HG02588 (cell line): Measurements from ENCODE around the gene GPD1L.
"Not testable (repeated sequence)": the region's sequence is repeated elsewhere in the genome, so short reads cannot be mapped to it uniquely, and the experiment has no call there.

Source experiments
- ATAC-seq: cut with Tn5 transposase; IDR thresholded peaks from one replicate; pipeline ENCODE4 v1.9.1; 2021; ENCODE audit warnings: mild to moderate bottlenecking, moderate library complexity; ENCODE audit not compliant: unreplicated experiment

The GPD1L gene

DNA sequence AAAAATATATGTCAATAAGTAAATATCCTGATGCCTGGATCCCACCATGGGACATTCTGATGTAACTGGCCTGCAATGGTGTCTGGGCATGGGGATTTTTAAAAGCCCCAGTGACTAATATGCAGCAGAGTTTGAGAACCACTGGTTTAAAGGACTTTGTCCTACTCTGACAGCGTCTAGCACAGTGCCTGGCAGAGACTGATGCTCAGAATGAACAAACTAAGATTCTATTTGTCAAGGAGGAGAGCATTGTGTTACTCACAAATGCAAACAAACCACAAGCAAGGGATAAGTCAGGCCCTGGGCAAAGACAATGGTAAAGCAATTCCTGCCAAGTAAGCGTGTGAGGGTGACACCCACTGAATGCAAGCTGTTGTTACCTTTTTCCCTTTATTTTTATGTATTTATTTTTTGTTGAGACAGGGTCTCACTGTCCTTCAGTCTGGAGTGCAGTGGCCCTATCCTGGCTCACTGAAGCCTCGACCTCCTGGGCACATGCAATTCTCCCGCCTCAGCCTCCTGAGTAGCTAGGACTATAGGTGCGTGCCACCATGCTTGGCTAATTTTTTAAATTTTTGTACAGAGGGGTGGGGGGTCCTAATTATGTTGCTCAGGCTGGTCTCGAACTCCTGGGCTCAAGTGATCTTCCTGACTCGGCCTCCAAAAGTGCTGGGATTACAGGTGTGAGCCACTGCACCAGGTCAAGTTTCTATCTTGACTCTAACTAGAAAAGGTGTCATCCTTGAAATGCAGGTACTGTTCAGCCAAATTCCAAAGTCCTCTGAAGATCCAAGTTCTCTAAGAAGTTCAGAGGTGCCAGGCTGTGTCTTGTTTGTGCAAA lies 909 bp upstream of the GPD1L start:
- ATAC-seq, result no peak

DNA sequence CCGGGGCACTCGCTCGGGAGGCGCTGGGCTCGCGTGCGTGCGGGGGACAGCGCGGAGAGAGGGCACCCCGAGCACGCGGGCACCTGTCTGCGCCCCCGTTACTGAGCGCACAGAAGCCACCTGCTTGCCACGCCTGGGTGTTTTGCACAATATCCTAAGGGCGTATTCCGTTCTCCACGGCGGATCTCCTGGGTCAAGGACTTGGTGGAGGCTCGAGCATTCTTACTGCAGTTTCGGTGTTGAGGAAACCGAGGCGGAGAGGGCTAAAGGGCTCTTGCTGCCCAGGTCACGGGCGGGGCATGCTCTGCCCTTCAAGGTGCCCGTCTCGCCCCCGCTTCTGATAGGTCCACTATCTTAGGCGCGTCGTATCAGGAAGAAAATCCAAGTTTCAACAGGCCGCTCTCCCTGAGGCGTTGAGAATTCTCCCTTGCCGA lies 526 bp downstream of the GPD1L start:
- ATAC-seq, result no peak

DNA sequence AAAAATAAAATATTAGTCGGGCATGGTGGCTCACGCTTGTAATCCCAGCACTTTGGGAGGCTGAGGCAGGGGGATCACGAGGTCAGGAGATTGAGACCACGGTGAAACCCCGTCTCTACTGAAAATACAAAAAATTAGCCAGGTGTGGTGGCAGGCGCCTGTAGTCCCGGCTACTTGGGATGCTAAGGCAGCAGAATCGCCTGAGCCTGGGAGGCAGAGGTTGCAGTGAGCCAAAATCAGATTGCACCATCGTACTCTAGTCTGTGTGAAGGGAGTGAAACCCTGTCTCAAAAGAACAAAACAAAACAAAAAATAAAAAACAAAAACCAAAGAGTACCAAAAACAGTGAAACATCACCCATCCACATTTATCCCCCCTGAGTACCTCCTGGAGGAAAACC lies 1.8 kb downstream of the GPD1L start:
- ATAC-seq, result not testable (repeated sequence)

DNA sequence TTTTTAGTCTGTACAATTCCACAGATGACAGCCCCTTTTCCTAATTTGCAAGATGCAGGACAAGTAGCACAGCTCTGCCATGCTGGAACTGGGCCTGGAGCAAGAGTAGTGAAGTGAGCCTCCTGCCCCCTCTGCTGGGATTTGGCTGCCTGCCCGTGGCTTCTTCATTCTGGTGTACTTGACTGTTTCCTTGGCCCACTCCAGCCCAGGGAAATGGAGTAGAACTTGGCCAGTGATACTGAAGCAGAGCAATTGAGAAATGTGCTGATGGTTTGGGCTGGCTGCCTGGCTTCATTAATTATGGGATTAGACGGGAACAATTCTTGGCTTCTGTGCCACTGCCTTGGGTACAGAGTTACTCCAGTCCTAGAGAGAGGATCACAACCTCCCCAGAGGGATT lies 2.8 kb downstream of the GPD1L start:
- no peak for ATAC-seq

DNA sequence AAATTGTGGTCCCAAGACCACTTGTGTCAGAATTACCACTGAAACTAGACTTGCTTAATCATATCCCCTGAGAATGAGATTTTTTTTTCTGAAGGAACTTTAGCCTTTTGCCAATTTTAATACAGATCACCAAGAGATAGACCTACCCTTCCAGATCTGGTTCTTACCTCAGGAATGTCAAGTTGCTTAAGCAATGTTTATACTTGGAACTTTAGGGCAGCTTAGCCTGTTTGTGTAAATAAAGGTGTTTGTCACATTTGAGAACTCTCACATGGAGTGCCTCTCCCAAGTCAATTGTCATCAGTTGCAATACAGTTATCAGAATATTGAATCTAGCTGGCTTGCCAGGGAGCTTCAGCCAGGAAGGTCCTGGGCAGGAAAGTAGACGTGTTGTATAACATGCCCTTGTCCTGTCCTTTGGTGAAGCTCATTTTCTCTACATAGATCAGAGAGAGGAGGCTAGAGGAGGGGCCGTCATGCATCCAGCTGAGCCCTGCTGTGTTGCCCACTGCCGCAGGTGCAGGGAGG lies 3.9 kb downstream of the GPD1L start:
- ATAC-seq, result no peak

DNA sequence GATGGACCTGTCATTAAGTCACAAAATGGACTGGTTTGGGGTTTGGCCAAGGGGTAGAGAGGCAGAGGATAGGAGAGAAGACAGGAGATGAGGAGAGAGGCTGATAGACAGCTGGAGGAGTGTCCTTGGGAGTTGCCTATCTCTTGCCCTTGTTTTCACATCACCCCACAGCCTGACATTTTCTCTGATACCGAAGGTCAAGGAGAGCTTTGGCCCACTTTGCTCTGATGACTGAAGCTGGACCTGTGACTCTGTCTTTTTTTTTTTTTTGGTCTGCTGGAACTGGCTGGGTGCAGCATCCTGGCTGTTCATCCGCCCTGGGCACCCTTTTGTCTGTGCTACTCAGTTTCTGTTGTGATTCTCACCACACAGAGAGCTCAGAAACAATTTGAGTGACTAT lies 5.1 kb downstream of the GPD1L start:
- no peak for ATAC-seq

DNA sequence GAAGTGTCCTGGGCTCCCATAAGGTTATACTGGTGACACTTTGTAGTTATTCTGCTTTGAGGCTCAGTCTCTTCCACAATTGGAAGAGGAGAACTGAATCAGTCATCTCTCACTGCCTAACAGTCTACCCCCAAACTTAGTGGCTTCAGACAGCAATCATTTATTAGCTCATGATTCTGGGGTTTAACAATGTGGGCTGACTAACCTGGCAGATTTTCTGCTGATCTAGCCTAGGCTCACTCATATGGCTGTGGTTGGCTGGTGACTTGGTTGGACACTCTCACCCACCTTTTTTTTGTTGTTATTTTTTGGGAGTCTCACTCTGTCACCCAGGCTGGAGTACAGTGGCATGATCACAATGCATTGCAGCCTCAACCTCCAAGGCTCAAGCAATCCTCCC lies 7.1 kb downstream of the GPD1L start:
- no peak for ATAC-seq

DNA sequence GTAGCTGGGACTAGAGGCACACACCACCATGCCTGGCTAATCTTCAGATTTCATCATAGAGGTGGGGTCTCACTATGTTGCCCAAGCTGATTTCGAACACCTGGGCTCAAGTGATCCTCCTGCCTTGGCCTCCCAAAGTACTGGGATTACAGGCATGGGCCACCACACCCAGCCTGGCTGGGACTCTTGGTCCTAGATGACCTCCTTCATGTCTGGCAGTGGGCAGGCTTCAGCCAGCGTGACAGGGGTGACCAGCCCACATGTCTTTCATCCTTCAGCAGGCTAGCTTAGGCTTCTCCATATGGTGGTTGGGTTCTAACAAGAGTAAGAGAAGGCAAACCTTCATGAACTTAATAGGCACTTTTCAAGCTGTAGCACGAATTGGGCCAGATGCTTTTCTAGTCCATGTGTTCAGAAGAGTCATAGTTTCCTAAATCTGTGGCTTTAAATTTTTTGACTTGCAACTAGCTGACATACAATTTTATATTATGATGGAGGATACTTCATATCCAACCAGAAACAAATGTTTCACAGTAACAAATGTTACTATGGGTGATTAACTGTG lies 7.6 kb downstream of the GPD1L start:
- ATAC-seq, result no peak

DNA sequence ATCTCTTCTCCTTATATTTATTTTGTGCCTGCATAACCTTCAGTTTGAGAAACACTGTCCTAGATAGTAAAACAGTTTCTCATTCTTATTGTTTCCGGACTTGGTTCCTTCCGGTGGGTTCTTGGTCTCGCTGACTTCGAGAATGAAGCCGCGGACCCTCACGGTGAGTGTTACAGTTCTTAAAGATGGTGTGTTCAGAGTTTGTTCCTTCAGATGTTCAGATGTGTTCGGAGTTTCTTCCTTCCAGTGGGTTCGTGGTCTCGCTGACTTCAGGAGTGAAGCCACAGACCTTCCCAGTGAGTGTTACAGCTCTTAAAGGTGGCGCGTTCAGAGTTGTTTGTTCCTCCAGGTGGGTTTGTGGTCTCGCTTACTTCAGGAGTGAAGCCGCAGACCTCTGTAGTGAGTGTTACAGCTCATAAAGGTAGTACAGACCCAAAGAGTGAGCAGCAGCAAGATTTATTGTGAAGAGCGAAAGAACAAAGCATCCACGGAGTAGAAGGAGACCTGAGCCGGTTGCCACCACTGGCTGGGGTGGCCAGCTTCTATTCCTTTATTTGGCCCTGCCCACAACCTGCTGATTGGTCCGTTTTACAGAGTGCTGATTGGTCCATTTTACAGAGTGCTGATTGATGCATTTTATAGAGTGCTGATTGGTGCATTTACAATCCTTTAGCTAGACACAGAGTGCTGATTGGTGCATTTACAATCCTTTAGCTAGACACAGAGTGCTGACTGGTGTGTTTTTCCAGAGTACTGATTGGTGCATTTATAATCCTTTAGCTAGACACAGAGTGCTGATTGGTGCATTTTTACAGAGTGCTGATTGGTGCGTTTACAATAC lies 8.3 kb downstream of the GPD1L start:
- ATAC-seq, result not testable (repeated sequence)

DNA sequence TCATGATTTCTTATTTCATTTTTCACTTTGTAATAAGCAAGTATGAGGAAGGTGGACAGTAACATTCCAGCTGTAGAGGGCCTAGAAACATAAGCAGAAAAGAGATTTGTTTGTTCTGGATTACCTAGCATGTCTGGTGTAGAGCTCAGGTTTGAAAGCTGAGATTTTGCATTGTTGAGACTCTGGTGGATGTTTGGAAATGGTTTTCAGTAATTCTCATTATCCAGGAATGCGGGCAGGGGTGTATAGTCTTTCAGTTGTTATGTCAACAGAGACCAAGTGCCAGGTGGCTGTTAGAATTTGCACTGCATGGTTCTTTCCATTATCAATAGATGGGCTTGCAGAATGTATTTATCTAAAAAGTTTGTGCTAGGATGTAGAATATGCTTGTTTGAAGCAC lies 10.9 kb downstream of the GPD1L start:
- no peak for ATAC-seq

DNA sequence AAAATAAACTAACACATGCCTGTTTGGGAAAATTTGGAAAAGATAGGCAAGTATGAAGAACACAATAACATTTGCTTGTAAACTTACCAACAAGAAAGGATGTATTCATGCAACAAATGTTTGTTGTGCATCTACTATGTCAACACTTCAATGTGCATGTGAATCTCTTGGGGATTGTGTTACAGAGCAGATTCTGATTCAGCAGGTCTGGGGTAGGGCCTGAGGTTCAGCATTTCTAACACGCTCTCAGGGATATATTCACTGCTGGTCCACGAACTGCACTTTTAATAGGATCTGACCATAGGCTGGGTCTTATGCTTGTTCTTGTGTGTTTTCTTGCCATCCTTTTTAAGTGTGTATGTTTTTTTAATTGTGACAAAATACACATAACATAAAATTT lies 11.8 kb downstream of the GPD1L start:
- ATAC-seq, result no peak

DNA sequence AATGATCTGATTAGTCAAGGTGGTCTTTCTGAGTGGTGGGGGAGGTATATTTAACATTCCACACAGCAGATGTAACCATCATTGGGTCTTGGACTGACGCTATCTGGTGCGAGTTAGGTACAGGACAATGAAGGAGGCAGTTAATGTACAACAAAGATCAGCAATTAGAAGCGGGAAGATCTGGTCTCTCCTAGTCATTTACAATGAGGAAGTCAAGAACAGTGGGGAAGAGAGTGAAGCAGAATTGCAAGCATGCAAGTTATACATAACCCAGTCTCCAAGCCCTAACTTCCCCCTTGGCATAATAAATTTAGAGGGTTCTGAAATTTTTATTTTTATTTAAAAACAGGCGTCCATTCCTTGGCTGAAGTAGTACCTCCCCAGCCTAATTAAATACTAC lies 14.1 kb downstream of the GPD1L start:
- ATAC-seq, result no peak

DNA sequence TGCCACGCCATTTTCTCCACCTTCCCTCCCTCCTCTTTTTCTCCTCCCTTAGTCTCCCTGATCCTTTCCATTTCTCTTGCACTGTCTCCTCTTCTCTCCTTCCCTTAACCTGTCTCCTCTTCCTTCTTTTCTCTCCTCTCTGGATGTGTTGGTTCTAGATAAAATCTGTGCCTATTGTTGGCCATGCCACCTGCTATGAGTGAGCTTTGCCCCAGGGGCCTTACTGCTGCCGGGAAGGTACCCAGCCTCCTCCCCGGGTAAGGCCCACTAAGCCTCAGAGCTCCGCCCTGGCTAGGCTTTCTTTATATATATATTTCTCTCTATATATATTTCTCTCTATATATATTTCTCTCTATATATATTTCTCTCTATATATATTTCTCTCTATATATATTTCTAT lies 14.7 kb downstream of the GPD1L start:
- ATAC-seq, result no peak

DNA sequence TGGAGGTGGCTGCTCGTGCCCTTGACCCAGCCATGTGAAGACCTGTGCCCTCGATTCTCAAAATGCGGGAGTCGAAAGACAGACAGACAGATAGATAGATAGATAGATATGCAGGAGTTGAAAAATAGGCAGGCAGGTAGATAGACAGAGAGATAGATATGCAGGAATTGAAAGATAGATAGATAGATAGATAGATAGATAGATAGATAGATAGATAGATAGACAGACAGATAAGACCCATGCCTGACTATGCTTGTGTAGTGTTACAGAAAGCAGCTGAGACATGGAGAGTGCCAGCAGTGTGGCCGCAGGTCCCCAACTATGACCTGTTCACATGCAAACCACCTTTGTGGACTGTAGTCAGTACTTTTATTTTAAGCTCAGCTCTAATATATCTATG lies 17.2 kb downstream of the GPD1L start:
- no peak for ATAC-seq

DNA sequence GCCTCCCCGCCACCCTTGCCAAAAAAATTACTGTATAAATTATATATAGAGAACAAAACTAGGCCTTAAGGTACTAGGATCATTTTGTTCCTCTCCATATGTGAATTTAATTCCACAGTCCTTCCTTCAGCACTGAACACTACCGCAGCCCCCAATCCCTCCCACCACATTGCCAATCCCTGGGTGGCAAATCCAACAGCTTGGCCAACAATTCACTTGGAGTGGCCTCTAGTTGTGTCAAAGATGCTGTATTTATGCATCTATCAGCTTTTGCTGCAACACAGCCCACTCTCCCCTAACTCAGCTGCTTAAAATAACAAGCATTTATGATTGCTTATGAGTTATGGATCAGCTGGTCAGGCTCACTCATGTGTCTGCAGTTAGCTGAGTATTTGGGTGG lies 18.6 kb downstream of the GPD1L start:
- ATAC-seq, result no peak

DNA sequence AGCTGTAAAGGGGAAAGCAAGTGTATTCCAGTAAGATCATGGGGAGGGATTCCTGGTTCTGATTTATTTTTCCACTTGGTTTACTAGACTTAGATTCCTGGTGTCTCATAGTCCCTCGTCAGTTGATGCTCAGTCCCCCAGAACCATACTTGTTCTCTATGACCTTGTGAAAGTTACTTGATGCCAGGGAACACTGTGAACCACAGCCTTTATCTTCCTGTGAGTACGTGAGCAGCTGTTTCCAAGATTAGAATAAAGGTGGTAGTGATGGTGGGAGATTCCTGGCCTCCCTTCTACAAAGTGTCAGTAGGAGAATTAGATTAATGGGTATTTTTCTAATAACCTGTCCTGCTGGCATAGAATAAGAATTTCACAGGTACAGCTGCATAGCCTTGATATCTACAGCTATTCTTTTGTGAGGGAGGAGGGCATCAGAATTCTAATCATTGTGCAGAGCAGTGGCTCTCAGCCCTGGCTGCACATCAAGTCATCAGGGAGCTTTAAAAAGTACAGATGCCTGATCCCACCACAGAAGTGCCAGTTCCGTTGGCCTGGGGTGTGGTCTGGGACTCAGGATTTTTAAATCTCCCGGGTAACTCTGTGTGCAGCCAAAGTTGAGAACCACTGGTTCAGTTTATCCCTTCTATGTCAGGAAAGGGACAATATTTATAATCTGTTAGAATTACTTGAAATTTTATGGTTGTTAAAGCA lies 20.0 kb downstream of the GPD1L start:
- ATAC-seq, result no peak

DNA sequence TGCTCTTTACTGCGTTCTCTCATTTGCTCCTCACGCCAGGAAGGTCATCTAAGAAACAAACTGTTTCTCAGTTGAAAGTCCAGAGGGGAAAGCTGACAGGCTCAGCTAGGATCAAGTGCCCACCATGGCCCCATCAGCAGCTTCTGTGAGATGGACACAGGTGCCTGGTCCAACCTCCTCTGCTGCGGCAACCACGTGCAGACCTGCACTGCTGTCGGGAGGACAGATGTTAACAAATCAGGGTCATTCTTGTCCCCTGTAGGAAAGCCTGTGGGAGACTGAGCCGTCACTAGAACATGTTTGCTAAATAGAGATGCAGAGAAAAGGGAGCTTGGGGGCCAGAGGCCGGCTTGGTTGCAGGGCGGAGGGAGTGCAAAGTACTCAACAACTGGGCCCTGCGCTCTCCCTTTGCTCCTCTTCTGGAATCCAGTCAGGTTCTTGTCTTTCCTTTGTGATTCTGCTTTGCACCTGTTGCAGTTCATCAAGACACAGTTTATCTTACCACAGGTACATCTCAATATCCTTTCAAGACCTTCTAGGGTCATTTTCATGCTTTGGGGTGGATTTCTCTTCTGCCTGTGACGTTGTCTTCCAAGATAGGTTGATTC lies 20.9 kb downstream of the GPD1L start:
- ATAC-seq, result no peak

DNA sequence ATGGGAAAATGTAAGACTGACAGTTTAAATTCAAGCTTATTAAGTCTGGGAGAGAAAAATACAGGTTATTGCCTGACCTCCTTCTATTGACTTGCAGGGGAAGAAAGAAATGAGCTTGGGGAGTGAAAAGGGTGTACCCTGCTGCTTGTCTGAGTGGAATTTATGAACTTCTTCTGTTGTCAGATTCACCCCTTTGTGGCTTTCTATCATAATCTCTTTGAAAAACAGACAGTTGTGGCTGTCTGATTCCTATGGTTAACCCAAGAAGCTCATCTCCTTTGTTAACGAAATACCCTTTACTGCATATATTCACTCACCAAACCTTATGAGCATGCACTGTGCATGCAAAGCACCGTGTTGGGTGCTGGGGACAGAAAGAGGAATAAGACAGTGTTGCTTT lies 22.5 kb downstream of the GPD1L start:
- no peak for ATAC-seq

DNA sequence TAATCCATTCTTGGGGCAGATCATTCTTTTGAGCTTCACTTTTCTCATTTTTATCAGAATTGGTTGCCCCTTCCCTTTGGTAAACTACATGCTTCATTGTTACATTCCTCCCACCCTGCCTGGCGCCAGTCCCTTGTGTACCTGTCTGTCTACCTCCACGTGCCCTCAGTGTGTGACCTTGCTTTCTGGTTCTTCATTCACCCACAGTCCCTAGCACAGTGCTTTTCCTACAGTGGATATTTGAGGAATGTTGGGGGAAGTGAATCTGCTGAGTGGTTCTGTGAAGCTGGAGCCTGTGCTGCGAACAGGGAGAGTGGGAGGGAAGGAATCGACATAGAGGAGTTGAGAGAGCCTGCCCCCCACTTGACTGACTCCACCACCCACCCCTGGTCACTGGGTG lies 23.4 kb downstream of the GPD1L start:
- no peak for ATAC-seq

DNA sequence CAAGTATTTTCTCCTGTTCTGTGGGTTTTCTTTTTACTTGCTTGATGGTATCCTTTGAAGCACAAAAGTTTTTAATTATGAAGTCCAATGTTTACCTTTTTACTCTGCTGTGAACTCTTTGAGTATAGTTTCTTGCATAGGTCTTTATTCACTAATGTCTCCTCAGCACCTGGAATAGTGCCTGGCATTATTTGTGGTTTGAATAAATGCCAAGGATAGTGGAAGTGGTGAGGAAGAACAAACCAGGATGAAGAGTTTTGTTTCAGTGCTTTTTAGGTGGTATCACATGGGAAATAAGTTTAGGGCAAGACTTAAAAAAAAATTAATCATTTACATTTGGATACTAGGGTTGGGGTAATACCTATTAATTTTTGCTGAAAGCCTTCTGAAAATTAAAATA lies 25.7 kb downstream of the GPD1L start:
- no peak for ATAC-seq

DNA sequence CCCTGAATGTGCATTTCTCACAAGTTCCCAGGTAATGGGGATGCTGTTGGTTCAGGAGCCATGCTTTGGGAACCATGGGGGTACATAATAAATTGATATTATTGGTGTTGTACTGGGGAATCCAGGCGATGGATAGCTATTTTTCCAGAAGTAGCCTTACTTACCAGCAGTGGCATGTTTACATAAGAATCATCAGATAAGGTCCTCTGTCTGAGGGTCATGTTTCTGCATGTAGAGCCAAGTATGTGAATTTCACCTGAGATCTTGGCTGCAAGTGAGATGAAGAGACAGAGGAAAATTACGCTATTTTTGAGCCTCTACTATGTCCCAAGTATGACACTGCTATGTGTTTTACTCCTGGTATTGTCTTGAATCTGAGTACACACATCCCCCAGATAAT lies 26.3 kb downstream of the GPD1L start:
- no peak for ATAC-seq
